ENCODE data around the gene METTL23. TPM values are rescaled to one million over a fixed set of nuclear protein-coding genes. Genes with fewer than 3 reads are reported as not detected.

The METTL23 gene
- total and polyA plus RNA-seq, 2 of the 8 experiments (the other 6 are each of a cell fraction or from before 2014, with no cell fraction given): 36.1 to 60.2 TPM

DNA sequence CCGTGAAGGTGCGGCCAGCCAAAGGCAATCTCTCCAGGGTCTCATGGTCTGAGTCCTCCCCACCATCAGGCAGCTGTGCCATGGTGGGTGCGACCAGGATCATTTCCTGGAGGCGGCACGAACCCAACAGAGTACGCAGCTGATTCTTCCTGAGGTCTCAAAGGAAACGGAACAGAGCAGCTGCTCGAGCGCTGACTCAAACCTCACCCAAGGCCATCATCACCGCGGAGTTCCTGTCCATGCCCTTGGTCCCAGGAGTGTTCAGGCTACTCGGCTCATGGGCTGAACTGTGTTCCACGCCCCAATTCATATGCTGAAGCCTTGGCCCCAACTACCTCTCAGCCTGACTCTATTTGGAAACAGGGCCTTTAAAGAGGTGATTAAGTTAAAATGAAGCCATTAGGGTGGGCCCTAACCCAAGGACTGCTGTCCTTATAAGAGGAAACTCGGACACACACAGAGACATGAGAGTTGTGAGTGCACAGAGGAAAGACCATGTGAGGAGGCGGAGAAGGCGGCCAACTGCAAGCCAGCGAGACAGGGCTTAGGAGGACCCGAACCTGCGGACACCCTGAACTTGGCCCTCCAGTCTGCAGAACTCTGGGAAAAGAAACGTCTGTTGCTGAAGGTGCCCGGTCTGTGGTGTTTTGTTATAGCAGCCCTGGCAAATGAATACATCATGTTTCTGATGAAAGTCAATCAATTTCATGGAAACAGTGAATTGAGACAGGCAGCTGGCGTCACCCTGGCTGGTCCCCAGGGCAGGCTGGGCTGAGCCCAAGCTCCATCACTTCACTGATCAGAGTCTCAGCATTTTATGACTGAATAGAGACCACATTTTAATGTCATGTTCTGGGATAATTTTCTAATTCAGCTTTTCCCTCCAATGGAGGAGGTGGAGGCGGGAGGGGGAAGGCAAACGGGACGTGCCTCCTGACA, 29.6 kb upstream of the METTL23 start:
- Histone ChIP-seq H4K20me1 (replicated peaks in 1 of 2; ENCODE audit: control insufficient read depth in 1 of 2, insufficient read depth in 2 of 2, low read length in 2 of 2) (no peaks in the 10 kb centered on the region), H3K79me1 (ENCODE audit: low read depth, low read length) (peaks cover 3% of the 10 kb centered on the region; the same call in 1 of the 2 replicates), H2BK120ac (replicated peaks; ENCODE audit: low read depth, low read length) (peak overlapping the region; percentile 33), H3K23ac (ENCODE audit: insufficient read length) (no peak overlapping the region), H3K36me3 (ENCODE audit: control insufficient read depth in 2 of 4, insufficient read depth in 4 of 4, low read length in 3 of 4) (no peaks in the 10 kb centered on the region), H3K23me2 (ENCODE audit: low read depth, low read length) (no peaks in the 10 kb centered on the region), H4K8ac (ENCODE audit: extremely low read depth, insufficient read depth, low read length) (no peak overlapping the region), H2BK20ac (ENCODE audit: low read length) (no peak overlapping the region), H2AK5ac (ENCODE audit: low read depth, low read length) (0 out of 2 replicates have a peak overlapping the region, but pooled peaks have one; percentile 16), H3K4me2 (ENCODE audit: insufficient read depth in 1 of 2, low read depth in 2 of 2, low read length in 2 of 2) (peak overlapping the region; percentile 28 to 36; a peak in 2 of 4 replicates), H3K9ac (replicated peaks in 1 of 4; ENCODE audit: extremely low read depth in 1 of 4, low read depth in 3 of 4, low read length in 3 of 4) (no peak overlapping the region), H3K4ac (replicated peaks; ENCODE audit: insufficient read length, low read depth, low read length) (no peak overlapping the region), H3K14ac (ENCODE audit: insufficient read length) (no peak overlapping the region), H3K18ac (ENCODE audit: extremely low read depth, low read length) (peak overlapping the region; percentile 78; the same call in 1 of the 2 replicates), H3K4me3 (ENCODE audit: extremely low read depth in 1 of 4, insufficient read depth in 2 of 4, low read depth in 3 of 4, low read length in 4 of 4) (no peak overlapping the region), H3K4me1 (replicated peaks in 1 of 4; ENCODE audit: control insufficient read depth in 3 of 4, insufficient read depth in 4 of 4, low read length in 3 of 4) (peaks cover 0 to 29% (median 23%) of the 10 kb centered on the region in 4 experiments; a peak in 6 of 7 replicates), H2BK12ac (ENCODE audit: low read depth, low read length) (peak overlapping the region; percentile 6; the same call in 1 of the 2 replicates), H4K91ac (replicated peaks; ENCODE audit: insufficient read length, low read length) (no peak overlapping the region), H2BK15ac (ENCODE audit: low read length) (peak overlapping the region; percentile 29; the same call in 1 of the 2 replicates), H3K56ac (replicated peaks; ENCODE audit: insufficient read length, low read depth, low read length) (no peak overlapping the region), H3K9me3 (ENCODE audit: insufficient read depth in 2 of 2, low read depth in 1 of 2, low read length in 1 of 2) (no peaks in the 10 kb centered on the region), H4K5ac (ENCODE audit: insufficient read length, low read depth, low read length) (no peak overlapping the region), H2BK5ac (ENCODE audit: low read depth, low read length) (no peak overlapping the region; the same call in 1 of the 2 replicates), H3K27me3 (replicated peaks in 1 of 4; ENCODE audit: control insufficient read depth in 3 of 4, extremely low read depth in 1 of 4, insufficient read depth in 3 of 4, low read length in 3 of 4) (no peaks in the 10 kb centered on the region), H3K79me2 (ENCODE audit: control insufficient read depth in 1 of 2, insufficient read depth in 2 of 2, low read length in 2 of 2) (no peaks in the 10 kb centered on the region), H2AFZ (ENCODE audit: low read length) (no peak overlapping the region), H3K27ac (ENCODE audit: low read depth, low read length) (no peak overlapping the region)
- no peak for DNase-seq (ENCODE audit: low read depth in 1 of 2, low spot score in 2 of 2)
- TF ChIP-seq ZNF274 (IDR thresholded peaks at IDR 0.05; ENCODE audit: borderline replicate concordance, extremely low read depth, low read length): no peak
- TF ChIP-seq YY1 (IDR thresholded peaks at IDR 0.05; ENCODE audit: low read depth, low read length): no peak
- no peak for TF ChIP-seq SIX5 (IDR thresholded peaks at IDR 0.05; ENCODE audit: low read depth, low read length)
- TF ChIP-seq EGR1 (IDR thresholded peaks at IDR 0.05; ENCODE audit: borderline replicate concordance, low read depth, low read length): no peak
- no peak for TF ChIP-seq GABPA (IDR thresholded peaks at IDR 0.05; ENCODE audit: borderline replicate concordance, insufficient read depth, low read length)
- no peak for TF ChIP-seq SUZ12 (IDR thresholded peaks at IDR 0.05; ENCODE audit: low read length)
- 87% methylated on average over 22 of the region's 25 CpGs; no CpG with 5 or more reads in 1 of the 2 experiments for WGBS, 2 experiments (ENCODE audit: extremely low coverage in 1 of 2, insufficient coverage in 1 of 2, insufficient read length in 1 of 2, insufficient replicate concordance in 2 of 2, low coverage in 1 of 2, low lambda C conversion rate in 2 of 2, missing lambda C conversion rate in 1 of 2)
- ChIA-PET CTCF (ENCODE audit: partially characterized antibody) (interaction anchor here (0.7 to 5.6 kb wide), 11 partner anchors 8 to 1300 kb away, joined by 3 to 43 read pairs (median 3); partner anchors contain the start of gene MXRA7), POLR2A (ENCODE audit: partially characterized antibody) (interaction anchor here (0.5 to 1.6 kb wide), 8 partner anchors 10 to 140 kb away, joined by 3 to 7 read pairs (median 4); partner anchors contain the start of gene MXRA7)
- no peak for FAIRE-seq
